Body of pancreas (tissue), 4 donors: ENCODE measurements around the gene NDUFA12. TPM values are rescaled to one million over a fixed set of nuclear protein-coding genes. Genes with fewer than 3 reads are reported as not detected.
"Not testable (repeated sequence)": the region's sequence is repeated elsewhere in the genome, so short reads cannot be mapped to it uniquely, and the experiment has no call there.

Source experiments
- ATAC-seq: fragments of 150-250 bp; one replicate; pipeline ENCODE4 v1.9.1; 2016
- DNase-seq, 4 donors: peaks; one replicate each; pipeline ENCODE4 v3.0.0-alpha.2; 2019
- H3K27ac ChIP-seq, 4 donors: fragments of 200-600 bp; sonication (generic); 1 replicate in 3 of 4; 2 replicates in 1 of 4; pipeline versions ENCODE4 v1.5.1 to v1.6.1; 2016 to 2019; ENCODE audit warnings: mild to moderate bottlenecking in 1 of 4, mixed read lengths in 1 of 4, moderate library complexity in 1 of 4
- H3K27me3 ChIP-seq, 2 donors: fragments of 200-600 bp; sonication (generic); one replicate each; pipeline ENCODE4 v1.6.0; 2016; ENCODE audit warnings: mild to moderate bottlenecking in 1 of 2
- H3K36me3 ChIP-seq, 2 donors: fragments of 200-600 bp; sonication (generic); replicated peaks in 1 of 2; 2 replicates each; pipeline ENCODE4 v1.5.1; 2016; ENCODE audit warnings: low read depth in 2 of 2; ENCODE audit not compliant: insufficient read depth in 1 of 2
- H3K4me1 ChIP-seq: fragments of 200-600 bp; sonication (generic); one replicate; pipeline ENCODE4 v1.6.0; 2016
- H3K4me3 ChIP-seq, 2 donors: fragments of 200-600 bp; sonication (generic); 1 replicate in 1 of 2; 2 replicates in 1 of 2; pipeline ENCODE4 v1.5.1; 2016 to 2019
- H3K9me3 ChIP-seq, 3 donors: fragments of 200-600 bp; sonication (generic); 1 replicate in 2 of 3; 2 replicates in 1 of 3; pipeline ENCODE4 v1.5.1; 2016
- POLR2A ChIP-seq, 3 donors: fragments of 450-650 bp; IDR thresholded peaks; one replicate each; pipeline ENCODE4 v1.6.1; 2016; ENCODE audit warnings: antibody characterized with exemption in 3 of 3, mild to moderate bottlenecking in 2 of 3
- WGBS, 2 donors: methylation state at CpG; one replicate each; pipeline ENCODE4 v1.1.5; 2017; 5-methylcytosine and 5-hydroxymethylcytosine counted together
- intact Hi-C: fragments of 100-400 bp; cut with DNase I; formaldehyde crosslinking; loops from one replicate; pipeline ENCODE4 v1.15.1; 2023
- total RNA-seq, 2 donors: library from RNA; depleted of rRNA; stranded (reverse); fragments of >200 nt; gene quantifications; one replicate each; pipeline ENCODE4 v1.1.0, GENCODE V29; 2016
- TF ChIP-seq, protein P1 (sequence below), 7 experiments: fragments of 450-650 bp in 4 of 7; fragments of 200-600 bp in 3 of 7; sonication (generic) in 3 of 7; IDR thresholded peaks; one replicate each; pipeline ENCODE4 v1.5.1; 2016 to 2019; ENCODE audit warnings: antibody characterized with exemption in 7 of 7

Gene NDUFA12
- total RNA-seq, 2 donors from 2014 or later = 21.4 to 41.0 TPM

DNA sequence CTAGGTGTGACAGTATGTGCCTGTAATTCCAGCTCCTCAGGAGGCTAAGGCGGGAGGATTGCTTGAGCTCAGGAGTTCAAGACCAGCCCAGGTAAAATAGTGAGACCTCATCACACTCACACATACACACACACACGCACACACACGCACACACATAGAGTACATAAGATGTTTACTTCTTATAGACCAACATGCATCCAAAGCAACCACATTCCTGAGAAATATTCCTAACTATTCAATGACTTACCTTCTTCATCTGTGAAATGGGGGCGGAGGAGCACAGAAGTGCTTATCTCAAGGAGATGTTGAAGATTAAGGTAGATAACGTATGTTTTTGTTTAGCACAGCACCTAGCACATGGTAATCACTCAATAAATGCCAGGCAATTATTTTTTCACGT is 6.4 kb downstream of the NDUFA12 start:
- ATAC-seq (no peak), DNase-seq (no peak)
- no peaks in the 10 kb centered on the region for H3K9me3 ChIP-seq
- 87 to 91% methylated on average over 6 of the region's 6 CpGs for WGBS, 2 donors
- TF ChIP-seq POLR2A (IDR thresholded peaks at IDR 0.05) = no peak
- TF ChIP-seq, protein P1, sequence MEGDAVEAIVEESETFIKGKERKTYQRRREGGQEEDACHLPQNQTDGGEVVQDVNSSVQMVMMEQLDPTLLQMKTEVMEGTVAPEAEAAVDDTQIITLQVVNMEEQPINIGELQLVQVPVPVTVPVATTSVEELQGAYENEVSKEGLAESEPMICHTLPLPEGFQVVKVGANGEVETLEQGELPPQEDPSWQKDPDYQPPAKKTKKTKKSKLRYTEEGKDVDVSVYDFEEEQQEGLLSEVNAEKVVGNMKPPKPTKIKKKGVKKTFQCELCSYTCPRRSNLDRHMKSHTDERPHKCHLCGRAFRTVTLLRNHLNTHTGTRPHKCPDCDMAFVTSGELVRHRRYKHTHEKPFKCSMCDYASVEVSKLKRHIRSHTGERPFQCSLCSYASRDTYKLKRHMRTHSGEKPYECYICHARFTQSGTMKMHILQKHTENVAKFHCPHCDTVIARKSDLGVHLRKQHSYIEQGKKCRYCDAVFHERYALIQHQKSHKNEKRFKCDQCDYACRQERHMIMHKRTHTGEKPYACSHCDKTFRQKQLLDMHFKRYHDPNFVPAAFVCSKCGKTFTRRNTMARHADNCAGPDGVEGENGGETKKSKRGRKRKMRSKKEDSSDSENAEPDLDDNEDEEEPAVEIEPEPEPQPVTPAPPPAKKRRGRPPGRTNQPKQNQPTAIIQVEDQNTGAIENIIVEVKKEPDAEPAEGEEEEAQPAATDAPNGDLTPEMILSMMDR (IDR thresholded peaks at IDR 0.05) = no peak
- peaks cover 0 to 4% of the 10 kb centered on the region in 2 donors for H3K36me3 ChIP-seq
- no peak overlapping the region for H3K27ac ChIP-seq
- intact Hi-C loops = no loop called here
- H3K27me3 ChIP-seq = no peaks in the 10 kb centered on the region
- no peak overlapping the region for H3K4me3 ChIP-seq
- peaks cover 4% of the 10 kb centered on the region for H3K4me1 ChIP-seq

- no peaks in the 10 kb centered on the region for H3K27me3 ChIP-seq
- DNase-seq (no peak), ATAC-seq (no peak)
- H3K27ac ChIP-seq = no peak overlapping the region
- no peak for TF ChIP-seq POLR2A (IDR thresholded peaks at IDR 0.05)
- TF ChIP-seq, protein P1 (IDR thresholded peaks at IDR 0.05) = no peak
- 89 to 98% methylated on average over 2 of the region's 2 CpGs for WGBS, 2 donors
- H3K4me3 ChIP-seq = no peak overlapping the region
- no peaks in the 10 kb centered on the region for H3K9me3 ChIP-seq
- intact Hi-C loops = no loop called here
- peaks cover 0 to 4% of the 10 kb centered on the region in 2 donors for H3K36me3 ChIP-seq
- H3K4me1 ChIP-seq = no peaks in the 10 kb centered on the region
Measured at GRCh38 chr12:94994312-94994711, 9.2 kb downstream of the NDUFA12 start.

- H3K9me3 ChIP-seq, intact Hi-C loops, H3K4me1 ChIP-seq, H3K27ac ChIP-seq, H3K27me3 ChIP-seq, H3K4me3 ChIP-seq, DNase-seq, H3K36me3 ChIP-seq, ATAC-seq: not testable (repeated sequence)
- 70 to 75% methylated on average over 3 of the region's 3 CpGs for WGBS, 2 donors
Measured at GRCh38 chr12:94993855-94994254, 9.6 kb downstream of the NDUFA12 start.

GRCh38 chr12:94990222-94990621 is 13.3 kb downstream of the NDUFA12 start:
- WGBS, 2 donors = 82 to 91% methylated on average over 3 of the region's 3 CpGs
- Histone ChIP-seq H3K4me3 (no peak overlapping the region), H3K27ac (no peak overlapping the region), H3K9me3 (no peaks in the 10 kb centered on the region), H3K27me3 (no peaks in the 10 kb centered on the region), H3K36me3 (peaks cover 0 to 2% of the 10 kb centered on the region in 2 donors), H3K4me1 (no peaks in the 10 kb centered on the region)
- DNase-seq (no peak), ATAC-seq (no peak)
- intact Hi-C loops = no loop called here
- TF ChIP-seq, protein P1 (IDR thresholded peaks at IDR 0.05) = no peak
- no peak for TF ChIP-seq POLR2A (IDR thresholded peaks at IDR 0.05)

GRCh38 chr12:94988471-94988870 is 15.0 kb downstream of the NDUFA12 start:
- Histone ChIP-seq H3K4me3 (no peak overlapping the region), H3K4me1 (no peaks in the 10 kb centered on the region), H3K36me3 (no peaks in the 10 kb centered on the region), H3K27me3 (no peaks in the 10 kb centered on the region), H3K9me3 (no peaks in the 10 kb centered on the region), H3K27ac (no peak overlapping the region)
- DNase-seq = no peak
- ATAC-seq = no peak
- WGBS, 2 donors = 71 to 87% methylated on average over 6 of the region's 6 CpGs
- intact Hi-C loops = no loop called here
- no peak for TF ChIP-seq POLR2A (IDR thresholded peaks at IDR 0.05)
- TF ChIP-seq, protein P1 (IDR thresholded peaks at IDR 0.05) = no peak
